ENCODE data around the gene ARMC5. TPM values are rescaled to one million over a fixed set of nuclear protein-coding genes. Genes with fewer than 3 reads are reported as not detected.

The ARMC5 gene
- total and polyA plus RNA-seq, 3 donors from 2014 or later: 11.0 to 21.3 (median 19.1) TPM

GRCh38 chr16:31417916-31418315 is 41.4 kb upstream of the ARMC5 start:
- Histone ChIP-seq H3K36me3 (ENCODE audit: low read depth, missing control alignments) (no peaks in the 10 kb centered on the region), H3K9me3 (no peaks in the 10 kb centered on the region), H3K27ac (no peak overlapping the region), H3K27me3 (no peaks in the 10 kb centered on the region), H3K4me1 (no peaks in the 10 kb centered on the region), H3K4me3 (no peak overlapping the region)
- DNase-seq: no peak
- intact Hi-C loops (cut with DNase I; ENCODE audit: low total_unique reads): no loop called here
- TF ChIP-seq CTCF (IDR thresholded peaks at IDR 0.05) (no peak), POLR2A (IDR thresholded peaks at IDR 0.05) (no peak)
- 89 to 95% methylated on average over 5 of the region's 5 CpGs for WGBS, 2 donors

GRCh38 chr16:31420037-31420436 is 39.3 kb upstream of the ARMC5 start:
- no peaks in the 10 kb centered on the region for H3K36me3 ChIP-seq (ENCODE audit: low read depth, missing control alignments)
- WGBS, 2 donors: 76 to 85% methylated on average over 3 of the region's 3 CpGs
- H3K27me3 ChIP-seq: no peaks in the 10 kb centered on the region
- TF ChIP-seq POLR2A (IDR thresholded peaks at IDR 0.05) (no peak), CTCF (IDR thresholded peaks at IDR 0.05) (no peak)
- H3K4me1 ChIP-seq: no peaks in the 10 kb centered on the region
- intact Hi-C loops (cut with DNase I; ENCODE audit: low total_unique reads): no loop called here
- DNase-seq: no peak
- no peak overlapping the region for H3K27ac ChIP-seq
- H3K9me3 ChIP-seq: no peaks in the 10 kb centered on the region
- H3K4me3 ChIP-seq: no peak overlapping the region

GRCh38 chr16:31421587-31421986 is 37.7 kb upstream of the ARMC5 start:
- DNase-seq: no peak
- H3K27me3 ChIP-seq: no peaks in the 10 kb centered on the region
- no peaks in the 10 kb centered on the region for H3K4me1 ChIP-seq
- H3K4me3 ChIP-seq: no peak overlapping the region
- 76% methylated on average over 6 of the region's 6 CpGs for WGBS, 2 donors
- TF ChIP-seq POLR2A (IDR thresholded peaks at IDR 0.05): no peak
- no peak for TF ChIP-seq CTCF (IDR thresholded peaks at IDR 0.05)
- no peak overlapping the region for H3K27ac ChIP-seq
- intact Hi-C loops (cut with DNase I; ENCODE audit: low total_unique reads): no loop called here
- no peaks in the 10 kb centered on the region for H3K36me3 ChIP-seq (ENCODE audit: low read depth, missing control alignments)
- H3K9me3 ChIP-seq: no peaks in the 10 kb centered on the region

- 68 to 86% methylated on average over 3 of the region's 3 CpGs for WGBS, 2 donors
- peaks cover 5% of the 10 kb centered on the region for H3K4me1 ChIP-seq
- TF ChIP-seq CTCF (IDR thresholded peaks at IDR 0.05) (no peak), POLR2A (IDR thresholded peaks at IDR 0.05) (no peak)
- no peak overlapping the region for H3K27ac ChIP-seq
- H3K36me3 ChIP-seq (ENCODE audit: low read depth, missing control alignments): no peaks in the 10 kb centered on the region
- intact Hi-C loops (cut with DNase I; ENCODE audit: low total_unique reads): no loop called here
- no peaks in the 10 kb centered on the region for H3K27me3 ChIP-seq
- no peak for DNase-seq
- no peaks in the 10 kb centered on the region for H3K9me3 ChIP-seq
- no peak overlapping the region for H3K4me3 ChIP-seq
Observed at GRCh38 chr16:31423241-31423640, 36.1 kb upstream of the ARMC5 start.

GRCh38 chr16:31423801-31424200 is 35.5 kb upstream of the ARMC5 start:
- intact Hi-C loops (cut with DNase I; ENCODE audit: low total_unique reads): no loop called here
- Histone ChIP-seq H3K4me3 (no peak overlapping the region), H3K4me1 (peaks cover 5% of the 10 kb centered on the region), H3K27me3 (no peaks in the 10 kb centered on the region), H3K27ac (no peak overlapping the region), H3K36me3 (ENCODE audit: low read depth, missing control alignments) (no peaks in the 10 kb centered on the region), H3K9me3 (no peaks in the 10 kb centered on the region)
- 73 to 84% methylated on average over 12 of the region's 12 CpGs for WGBS, 2 donors
- TF ChIP-seq POLR2A (IDR thresholded peaks at IDR 0.05): no peak
- TF ChIP-seq CTCF (IDR thresholded peaks at IDR 0.05): no peak
- DNase-seq: no peak
